Stimulated activated CD4-positive, alpha-beta T cell treated with anti-CD3 and anti-CD28 coated beads, Interleukin-15, amount 100 ng/mL, for 24 hours (primary cell): ENCODE measurements around the gene SCARB1.
A peak's percentile ranks its signal among the peaks of the same experiment; 100 is the strongest.

ENCODE experiments used
- DNase-seq: peaks from one replicate; pipeline ENCODE4 v3.0.0-alpha.2; 2020

Gene SCARB1

GRCh38 chr12:124819525-124819924, 44.1 kb downstream of the SCARB1 start:
- DNase-seq, result no peak

- no peak for DNase-seq
Measured at GRCh38 chr12:124819080-124819479, 44.6 kb downstream of the SCARB1 start.

- no peak for DNase-seq
Measured at GRCh38 chr12:124817076-124818000, 46.3 kb downstream of the SCARB1 start.

- no peak for DNase-seq
Measured at GRCh38 chr12:124816295-124816854, 47.3 kb downstream of the SCARB1 start.

- DNase-seq, result no peak
Measured at GRCh38 chr12:124814741-124815613, 48.7 kb downstream of the SCARB1 start.

- no peak for DNase-seq
Measured at GRCh38 chr12:124813782-124814181, 49.9 kb downstream of the SCARB1 start.

GRCh38 chr12:124812979-124813378, 50.7 kb downstream of the SCARB1 start:
- DNase-seq, result no peak

- no peak for DNase-seq
Measured at GRCh38 chr12:124812356-124812755, 51.3 kb downstream of the SCARB1 start.

- DNase-seq, result no peak
Measured at GRCh38 chr12:124811633-124812032, 52.0 kb downstream of the SCARB1 start.

- no peak for DNase-seq
Measured at GRCh38 chr12:124809878-124810277, 53.8 kb downstream of the SCARB1 start.

- DNase-seq, result no peak
Measured at GRCh38 chr12:124809391-124809790, 54.3 kb downstream of the SCARB1 start.

GRCh38 chr12:124808272-124808671, 55.4 kb downstream of the SCARB1 start:
- no peak for DNase-seq

- DNase-seq, result no peak
Measured at GRCh38 chr12:124805876-124806668, 57.6 kb downstream of the SCARB1 start.

GRCh38 chr12:124805050-124805449, 58.6 kb downstream of the SCARB1 start:
- DNase-seq, result no peak

- no peak for DNase-seq
Measured at GRCh38 chr12:124804011-124804621, 59.5 kb downstream of the SCARB1 start.

- DNase-seq, result no peak
Measured at GRCh38 chr12:124802361-124802760, 61.3 kb downstream of the SCARB1 start.

GRCh38 chr12:124800506-124800905, 63.2 kb downstream of the SCARB1 start:
- no peak for DNase-seq

- DNase-seq, result no peak
Measured at GRCh38 chr12:124797321-124797720, 66.3 kb downstream of the SCARB1 start.

GRCh38 chr12:124796303-124796960, 67.2 kb downstream of the SCARB1 start:
- DNase-seq, result peak; percentile 9

GRCh38 chr12:124795081-124795948, 68.3 kb downstream of the SCARB1 start:
- DNase-seq, result no peak
